Muscle layer of duodenum (tissue), 2 donors: ENCODE results near the gene RESP18.
A peak's percentile ranks its signal among the peaks of the same experiment; 100 is the strongest.
"Not testable (repeated sequence)": the region's sequence is repeated elsewhere in the genome, so short reads cannot be mapped to it uniquely, and the experiment has no call there.

ENCODE experiments used
- H3K27ac ChIP-seq: one replicate; pipeline ENCODE4 v1.7.0; 2013; ENCODE audit warnings: mild to moderate bottlenecking, low read length
- H3K27me3 ChIP-seq: one replicate; pipeline ENCODE4 v1.7.0; 2013; ENCODE audit warnings: low read depth, mild to moderate bottlenecking, control low read depth, low read length
- H3K36me3 ChIP-seq, 2 donors: one replicate each; pipeline ENCODE4 v1.7.0; 2013; ENCODE audit warnings: low read length in 2 of 2, control low read depth in 1 of 2, mild to moderate bottlenecking in 1 of 2; ENCODE audit not compliant: insufficient read depth in 2 of 2, control insufficient read depth in 1 of 2
- H3K4me1 ChIP-seq, 2 donors: one replicate each; pipeline ENCODE4 v1.7.0; 2013; ENCODE audit warnings: low read length in 2 of 2, mild to moderate bottlenecking in 2 of 2, control low read depth in 1 of 2, moderate library complexity in 1 of 2; ENCODE audit not compliant: insufficient read depth in 2 of 2, control insufficient read depth in 1 of 2
- H3K4me3 ChIP-seq, 2 donors: one replicate each; pipeline ENCODE4 v1.7.0; 2013; ENCODE audit warnings: low read length in 2 of 2, low read depth in 1 of 2, mild to moderate bottlenecking in 1 of 2
- H3K9me3 ChIP-seq, 2 donors: one replicate each; pipeline ENCODE4 v1.7.0; 2013; ENCODE audit warnings: low read length in 2 of 2, control low read depth in 1 of 2, mild to moderate bottlenecking in 1 of 2; ENCODE audit not compliant: control insufficient read depth in 1 of 2
- donor health status: healthy.

Gene RESP18

GRCh38 chr2:219289537-219290361 is 42.8 kb downstream of the RESP18 start:
- H3K4me3 ChIP-seq = no peak overlapping the region
- H3K9me3 ChIP-seq = no peaks in the 10 kb centered on the region
- H3K36me3 ChIP-seq = peaks cover 7 to 10% of the 10 kb centered on the region in 2 donors
- no peak overlapping the region for H3K27ac ChIP-seq
- no peaks in the 10 kb centered on the region for H3K27me3 ChIP-seq
- H3K4me1 ChIP-seq = peaks cover 3 to 22% of the 10 kb centered on the region in 2 donors

GRCh38 chr2:219289195-219289536 is 43.4 kb downstream of the RESP18 start:
- Histone ChIP-seq H3K9me3 (no peaks in the 10 kb centered on the region), H3K27me3 (no peaks in the 10 kb centered on the region), H3K4me3 (no peak overlapping the region), H3K36me3 (peaks cover 12 to 15% of the 10 kb centered on the region in 2 donors), H3K4me1 (peaks cover 3 to 19% of the 10 kb centered on the region in 2 donors), H3K27ac (no peak overlapping the region)

GRCh38 chr2:219287580-219288265 is 44.8 kb downstream of the RESP18 start:
- Histone ChIP-seq H3K27ac (no peak overlapping the region), H3K4me3 (no peak overlapping the region), H3K4me1 (peaks cover 3 to 18% of the 10 kb centered on the region in 2 donors), H3K27me3 (no peaks in the 10 kb centered on the region), H3K36me3 (peaks cover 23 to 29% of the 10 kb centered on the region in 2 donors), H3K9me3 (no peaks in the 10 kb centered on the region)

GRCh38 chr2:219287116-219287440 is 45.5 kb downstream of the RESP18 start:
- Histone ChIP-seq H3K4me1 (peaks cover 3 to 18% of the 10 kb centered on the region in 2 donors), H3K36me3 (peaks cover 30 to 36% of the 10 kb centered on the region in 2 donors)
- H3K27ac ChIP-seq, H3K4me3 ChIP-seq, H3K27me3 ChIP-seq, H3K9me3 ChIP-seq: not testable (repeated sequence)

GRCh38 chr2:219286436-219287115 is 46.0 kb downstream of the RESP18 start:
- Histone ChIP-seq H3K36me3 (peaks cover 35 to 41% of the 10 kb centered on the region in 2 donors), H3K27me3 (no peaks in the 10 kb centered on the region), H3K4me1 (peaks cover 3 to 23% of the 10 kb centered on the region in 2 donors), H3K9me3 (no peaks in the 10 kb centered on the region), H3K27ac (no peak overlapping the region), H3K4me3 (no peak overlapping the region)

- Histone ChIP-seq H3K4me1 (peaks cover 3 to 29% of the 10 kb centered on the region in 2 donors), H3K36me3 (peaks cover 40 to 47% of the 10 kb centered on the region in 2 donors), H3K4me3 (no peak overlapping the region), H3K27ac (no peak overlapping the region), H3K27me3 (no peaks in the 10 kb centered on the region), H3K9me3 (no peaks in the 10 kb centered on the region)
Observed at GRCh38 chr2:219285894-219286425, 46.6 kb downstream of the RESP18 start.

GRCh38 chr2:219285373-219285735 is 47.2 kb downstream of the RESP18 start:
- H3K36me3 ChIP-seq = peaks cover 44 to 49% of the 10 kb centered on the region in 2 donors
- H3K4me3 ChIP-seq = no peak overlapping the region
- no peaks in the 10 kb centered on the region for H3K9me3 ChIP-seq
- H3K27ac ChIP-seq = no peak overlapping the region
- no peaks in the 10 kb centered on the region for H3K27me3 ChIP-seq
- peaks cover 4 to 35% of the 10 kb centered on the region in 2 donors for H3K4me1 ChIP-seq

GRCh38 chr2:219284501-219285372 is 47.8 kb downstream of the RESP18 start:
- Histone ChIP-seq H3K27ac (no peak overlapping the region), H3K27me3 (no peaks in the 10 kb centered on the region), H3K4me3 (no peak overlapping the region), H3K4me1 (peaks cover 10 to 38% of the 10 kb centered on the region in 2 donors), H3K9me3 (no peaks in the 10 kb centered on the region), H3K36me3 (peaks cover 44 to 49% of the 10 kb centered on the region in 2 donors)

GRCh38 chr2:219282943-219283581 is 49.5 kb downstream of the RESP18 start:
- no peak overlapping the region for H3K4me3 ChIP-seq
- H3K4me1 ChIP-seq = peaks cover 17 to 40% of the 10 kb centered on the region in 2 donors
- H3K36me3 ChIP-seq = peaks cover 44 to 49% of the 10 kb centered on the region in 2 donors
- no peaks in the 10 kb centered on the region for H3K9me3 ChIP-seq
- no peaks in the 10 kb centered on the region for H3K27me3 ChIP-seq
- H3K27ac ChIP-seq = peak overlapping the region; percentile 1

GRCh38 chr2:219282375-219282774 is 50.2 kb downstream of the RESP18 start:
- Histone ChIP-seq H3K4me3 (no peak overlapping the region), H3K27ac (peak overlapping the region; percentile 1), H3K9me3 (no peaks in the 10 kb centered on the region), H3K27me3 (no peaks in the 10 kb centered on the region), H3K4me1 (peaks cover 20 to 47% of the 10 kb centered on the region in 2 donors), H3K36me3 (peaks cover 44 to 49% of the 10 kb centered on the region in 2 donors)
